BE2C (cell line): Measurements from ENCODE around the gene PLGRKT.

Experiments used
- DNase-seq: peaks from one replicate; pipeline ENCODE4 v3.0.0-alpha.2; 2020
- H3K27me3 ChIP-seq: fragments of 250-450 bp; sonication (Bioruptor Pico); 2 replicates; pipeline ENCODE4 v1.5.1; 2020; ENCODE audit warnings: mild to moderate bottlenecking
- H3K36me3 ChIP-seq: fragments of 250-450 bp; sonication (Bioruptor Pico); 2 replicates; pipeline ENCODE4 v1.5.1; 2020; ENCODE audit warnings: mild to moderate bottlenecking
- H3K4me1 ChIP-seq: fragments of 250-450 bp; sonication (Bioruptor Pico); 2 replicates; pipeline ENCODE4 v1.5.1; 2020
- H3K4me3 ChIP-seq: 2 replicates; pipeline ENCODE4 v1.5.1; 2011; ENCODE audit warnings: low read depth, low read length
- H3K9me3 ChIP-seq: fragments of 250-450 bp; sonication (Bioruptor Pico); 2 replicates; pipeline ENCODE4 v1.5.1; 2020
- CTCF ChIP-seq: IDR thresholded peaks from 2 replicates; pipeline ENCODE4 v1.5.1; 2012; ENCODE audit warnings: mild to moderate bottlenecking, low read depth, low read length

PLGRKT gene

GRCh38 chr9:5429873-5430564 lies 7.7 kb downstream of the PLGRKT start:
- no peaks in the 10 kb centered on the region for H3K4me1 ChIP-seq
- TF ChIP-seq CTCF, result no peak
- H3K4me3 ChIP-seq, result no peak overlapping the region
- no peaks in the 10 kb centered on the region for H3K36me3 ChIP-seq
- DNase-seq, result no peak
- H3K9me3 ChIP-seq, result no peaks in the 10 kb centered on the region
- H3K27me3 ChIP-seq, result no peaks in the 10 kb centered on the region

- Histone ChIP-seq H3K4me3 (no peak overlapping the region), H3K36me3 (no peaks in the 10 kb centered on the region), H3K4me1 (no peaks in the 10 kb centered on the region), H3K27me3 (no peaks in the 10 kb centered on the region), H3K9me3 (no peaks in the 10 kb centered on the region)
- no peak for TF ChIP-seq CTCF
- DNase-seq, result no peak
Measured at GRCh38 chr9:5428794-5429528, 8.8 kb downstream of the PLGRKT start.

DNA sequence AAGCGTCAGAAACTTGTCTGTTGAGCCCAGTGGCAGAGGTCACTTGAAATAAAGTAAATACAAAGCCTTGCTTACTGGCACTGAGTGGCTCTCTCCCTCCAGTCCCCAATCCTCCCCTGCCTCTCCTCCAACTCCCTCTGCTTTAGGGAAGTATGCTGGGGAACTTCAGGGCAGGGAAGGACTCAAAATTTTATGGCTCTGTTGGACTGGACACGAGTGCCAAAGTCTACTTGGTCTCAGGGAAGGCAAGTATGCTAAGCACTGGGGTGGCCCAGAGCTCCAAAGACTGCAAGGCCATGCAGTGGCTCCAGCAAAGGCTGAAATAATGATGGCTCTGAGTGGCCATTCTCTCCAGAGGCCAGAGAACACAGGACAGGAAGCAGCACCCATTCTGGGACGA lies 9.6 kb downstream of the PLGRKT start:
- Histone ChIP-seq H3K27me3 (no peaks in the 10 kb centered on the region), H3K4me3 (no peak overlapping the region), H3K4me1 (no peaks in the 10 kb centered on the region), H3K9me3 (no peaks in the 10 kb centered on the region), H3K36me3 (no peaks in the 10 kb centered on the region)
- TF ChIP-seq CTCF, result no peak
- no peak for DNase-seq

- H3K4me1 ChIP-seq, result no peaks in the 10 kb centered on the region
- TF ChIP-seq CTCF, result no peak
- H3K4me3 ChIP-seq, result no peak overlapping the region
- H3K9me3 ChIP-seq, result no peaks in the 10 kb centered on the region
- no peaks in the 10 kb centered on the region for H3K27me3 ChIP-seq
- no peak for DNase-seq
- H3K36me3 ChIP-seq, result no peaks in the 10 kb centered on the region
Measured at GRCh38 chr9:5427005-5427404, 10.7 kb downstream of the PLGRKT start.

DNA sequence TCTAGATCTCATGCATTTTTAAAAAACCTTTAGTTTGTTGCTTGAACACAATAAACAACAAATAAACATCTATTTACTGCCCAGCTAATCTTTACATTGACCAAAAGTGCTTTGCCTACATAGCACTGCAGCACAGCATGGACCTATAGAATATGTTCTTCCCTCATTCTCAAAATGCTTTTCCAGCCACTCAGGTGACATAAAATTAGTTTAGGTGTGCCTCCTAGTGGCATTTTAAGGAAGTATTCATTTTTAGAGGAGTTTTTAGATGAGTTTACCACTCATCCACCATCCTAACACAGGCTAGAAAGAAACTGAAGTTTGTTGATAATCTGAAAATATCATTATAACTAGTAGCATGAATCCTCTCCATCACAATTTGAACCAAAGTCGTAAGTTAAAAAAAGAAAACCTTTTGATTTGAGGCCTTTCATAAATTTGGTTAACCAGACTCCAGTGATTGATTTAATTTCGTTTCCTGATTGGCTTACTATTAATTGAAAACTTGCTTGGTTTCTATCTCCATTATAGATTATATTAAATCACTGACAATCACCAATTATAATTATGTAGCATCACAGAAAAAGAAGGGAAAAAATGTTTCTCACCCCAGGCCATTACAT lies 12.6 kb downstream of the PLGRKT start:
- Histone ChIP-seq H3K9me3 (no peaks in the 10 kb centered on the region), H3K27me3 (no peaks in the 10 kb centered on the region), H3K4me3 (no peak overlapping the region), H3K4me1 (no peaks in the 10 kb centered on the region), H3K36me3 (no peaks in the 10 kb centered on the region)
- TF ChIP-seq CTCF, result peak; percentile 58
- no peak for DNase-seq

- TF ChIP-seq CTCF, result no peak
- H3K4me1 ChIP-seq, result no peaks in the 10 kb centered on the region
- no peak for DNase-seq
Measured at GRCh38 chr9:5422276-5422675, 15.4 kb downstream of the PLGRKT start.

More at GRCh38 chr9:5422276-5422675, 15.4 kb downstream of the PLGRKT start:
- Histone ChIP-seq H3K27me3 (no peaks in the 10 kb centered on the region), H3K36me3 (no peaks in the 10 kb centered on the region), H3K4me3 (no peak overlapping the region), H3K9me3 (no peaks in the 10 kb centered on the region)
